Fibroblast of mammary gland (primary cell): Measurements from ENCODE around the gene MRPL52.
"Not testable (repeated sequence)": the region's sequence is repeated elsewhere in the genome, so short reads cannot be mapped to it uniquely, and the experiment has no call there.

Experiments used
- DNase-seq: peaks from one replicate; pipeline ENCODE4 v3.0.0-alpha.2; 2010; ENCODE audit warnings: low read depth
- H3K4me3 ChIP-seq: 2 replicates; pipeline ENCODE4 v1.5.1; 2011; ENCODE audit warnings: low read depth, mild to moderate bottlenecking, low read length, moderate library complexity; ENCODE audit not compliant: control insufficient read depth
- CTCF ChIP-seq: conservative IDR thresholded peaks from 2 replicates; pipeline ENCODE4 v1.5.1; 2011; ENCODE audit warnings: low read depth, low read length, inconsistent platforms; ENCODE audit not compliant: control insufficient read depth, insufficient read depth

MRPL52 gene

GRCh38 chr14:22850944-22851764, 21.5 kb downstream of the MRPL52 start:
- no peak for TF ChIP-seq CTCF
- peak overlapping the region; percentile 19 for H3K4me3 ChIP-seq
- DNase-seq, result peak; percentile 99

- not testable (repeated sequence) for DNase-seq, H3K4me3 ChIP-seq
These were observed 22.5 kb downstream of the MRPL52 start for GRCh38 chr14:22852178-22852577.

GRCh38 chr14:22852599-22852939, 22.9 kb downstream of the MRPL52 start:
- no peak for DNase-seq
- TF ChIP-seq CTCF, result no peak
- no peak overlapping the region for H3K4me3 ChIP-seq

GRCh38 chr14:22852940-22853767, 23.5 kb downstream of the MRPL52 start:
- TF ChIP-seq CTCF, result peak; percentile 92
- peak overlapping the region; percentile 50 for H3K4me3 ChIP-seq
- peak; percentile 86 for DNase-seq

- not testable (repeated sequence) for H3K4me3 ChIP-seq, DNase-seq
These were observed 24.6 kb downstream of the MRPL52 start for GRCh38 chr14:22854296-22854695.

GRCh38 chr14:22854963-22855724, 25.5 kb downstream of the MRPL52 start:
- no peak for TF ChIP-seq CTCF
- no peak for DNase-seq
- H3K4me3 ChIP-seq, result no peak overlapping the region

- no peak overlapping the region for H3K4me3 ChIP-seq
These were observed 26.7 kb downstream of the MRPL52 start for GRCh38 chr14:22856428-22856827.

GRCh38 chr14:22860377-22860776, 30.7 kb downstream of the MRPL52 start:
- H3K4me3 ChIP-seq, DNase-seq: not testable (repeated sequence)

More at GRCh38 chr14:22856428-22856827, 26.7 kb downstream of the MRPL52 start:
- DNase-seq, result no peak
- no peak for TF ChIP-seq CTCF
